ENCODE measurements around the gene LGALS14. TPM values are rescaled to one million over a fixed set of nuclear protein-coding genes. Genes with fewer than 3 reads are reported as not detected.
"Not testable (repeated sequence)": the region's sequence is repeated elsewhere in the genome, so short reads cannot be mapped to it uniquely, and the experiment has no call there.

LGALS14 gene
- total RNA-seq, 1 experiment from 2014 or later = not detected

DNA sequence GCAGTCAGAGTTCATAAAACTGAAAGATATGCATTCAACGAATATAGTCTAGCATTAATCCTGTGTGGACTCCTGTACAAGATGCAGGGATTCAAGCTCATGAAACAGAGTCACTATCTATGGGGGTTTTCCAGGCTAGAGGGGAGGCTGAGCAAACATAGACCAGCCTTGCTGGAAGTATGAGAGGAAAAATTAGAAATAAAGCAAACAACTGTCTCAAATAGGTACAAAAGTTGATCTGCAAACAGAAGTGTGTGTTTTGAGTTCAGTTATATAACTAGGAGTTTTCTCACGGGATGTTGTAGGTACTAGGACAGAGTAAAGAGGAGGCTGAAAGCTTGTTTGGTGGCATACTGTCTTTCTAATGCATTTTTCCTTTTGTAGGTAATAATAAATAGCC is 8.5 kb upstream of the LGALS14 start:
- DNase-seq (ENCODE audit: low spot score) = no peak

- no peak for DNase-seq (ENCODE audit: low spot score)
These were observed 7.9 kb upstream of the LGALS14 start for GRCh38 chr19:39696387-39696786.

DNA sequence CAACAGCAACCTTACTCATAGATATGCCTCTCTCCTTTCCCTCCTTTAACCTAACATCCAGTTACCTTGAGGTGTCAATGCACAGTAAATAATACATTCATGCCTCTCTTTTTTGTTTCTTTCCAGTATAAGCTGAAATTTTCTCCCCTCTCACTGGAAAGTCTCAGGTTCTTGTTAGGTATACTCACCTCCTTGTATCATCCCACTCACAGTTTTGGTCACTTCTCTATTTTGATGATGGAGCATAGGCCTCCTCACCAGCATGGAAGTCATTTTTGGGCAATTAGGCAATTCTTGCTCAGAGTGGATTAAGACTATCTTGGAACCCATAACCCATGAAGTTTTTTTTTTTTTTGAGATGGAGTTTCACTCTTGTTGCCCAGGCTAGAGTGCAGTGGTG is 5.7 kb upstream of the LGALS14 start:
- no peak for DNase-seq (ENCODE audit: low spot score)

GRCh38 chr19:39701291-39701690 is 3.0 kb upstream of the LGALS14 start:
- no peak for DNase-seq (ENCODE audit: low spot score)

DNA sequence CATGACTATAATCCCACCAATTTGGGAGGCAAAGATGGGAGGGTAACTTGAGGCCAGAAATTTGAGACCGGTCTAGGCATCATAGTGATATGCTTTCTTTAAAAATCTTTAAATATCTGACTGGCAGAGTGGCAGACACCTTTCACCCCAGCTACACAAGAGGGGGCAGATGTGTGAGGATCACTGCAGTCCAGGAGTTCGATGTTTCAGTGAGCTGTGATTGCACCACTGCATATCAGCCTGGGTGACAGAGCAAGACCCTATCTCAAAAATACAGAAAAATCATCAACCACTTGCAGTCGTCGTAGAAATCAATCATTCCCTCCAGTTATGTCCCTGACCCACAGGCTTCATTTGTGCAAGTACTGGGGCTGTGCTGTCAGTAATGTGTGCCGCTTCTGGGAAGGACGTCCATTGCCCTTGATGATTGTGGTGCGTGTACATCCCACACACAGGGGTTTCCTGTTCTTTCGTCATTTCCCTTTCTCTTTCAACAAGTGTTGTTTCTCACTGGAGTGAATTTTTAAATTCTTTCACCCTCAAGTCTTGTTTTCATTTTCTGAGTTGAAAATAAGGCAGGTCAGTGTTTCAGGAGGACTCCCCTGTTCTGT is 1.4 kb downstream of the LGALS14 start:
- DNase-seq (ENCODE audit: low spot score) = no peak

DNA sequence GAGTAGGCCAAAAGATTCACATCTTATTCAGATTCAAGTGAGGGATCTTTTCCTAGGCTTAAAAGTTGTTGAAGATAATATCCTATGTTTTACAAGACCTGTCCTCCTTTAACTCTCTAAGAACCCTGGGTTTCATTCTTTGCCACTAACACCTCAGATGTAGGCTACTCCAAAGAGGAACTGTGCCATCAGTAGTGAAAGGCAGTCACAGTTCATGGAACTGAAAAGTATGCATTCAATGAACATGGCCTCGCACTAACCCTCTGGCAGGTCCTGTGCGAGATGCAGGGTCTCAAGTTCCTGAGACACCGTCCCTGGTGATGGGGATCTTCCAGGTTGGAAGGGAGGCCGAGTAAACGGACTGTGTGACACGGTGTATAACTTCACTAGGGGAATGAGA is 4.3 kb downstream of the LGALS14 start:
- no peak for DNase-seq (ENCODE audit: low spot score)

DNA sequence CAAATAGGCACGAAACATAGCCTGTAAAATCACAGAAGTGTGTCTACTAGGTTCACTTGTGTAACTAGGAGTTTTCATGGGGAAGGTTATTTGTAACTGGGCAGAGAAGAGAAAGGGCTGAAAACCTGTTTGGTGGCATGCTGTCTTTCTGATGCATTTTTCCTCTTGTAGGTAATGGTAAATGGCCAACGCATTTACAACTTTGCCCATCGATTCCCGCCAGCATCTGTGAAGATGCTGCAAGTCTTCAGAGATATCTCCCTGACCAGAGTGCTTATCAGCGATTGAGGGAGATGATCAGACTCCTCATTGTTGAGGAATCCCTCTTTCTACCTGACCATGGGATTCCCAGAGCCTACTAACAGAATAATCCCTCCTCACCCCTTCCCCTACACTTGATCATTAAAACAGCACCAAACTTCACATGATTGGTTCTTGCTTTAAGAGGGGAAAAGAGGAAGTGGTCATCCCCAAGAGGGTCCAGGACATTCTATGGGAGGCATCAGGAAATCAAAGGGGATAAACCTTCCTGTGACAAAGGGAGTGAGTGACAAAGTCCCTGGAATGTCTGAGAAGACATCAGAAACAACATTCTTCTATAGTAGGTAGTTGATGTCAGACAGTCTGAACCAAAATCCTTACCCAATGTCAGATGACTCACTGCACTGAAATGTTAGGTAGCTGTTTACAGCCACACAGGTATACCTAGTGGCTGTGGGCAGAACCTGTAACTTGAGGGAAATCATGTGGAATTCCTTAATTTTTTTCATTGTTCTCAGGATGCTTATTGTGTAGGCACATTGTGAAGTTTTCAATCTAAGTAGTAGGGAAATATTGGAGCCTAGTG is 5.0 kb downstream of the LGALS14 start:
- peak; percentile 8 for DNase-seq (ENCODE audit: low spot score)

- no peak for DNase-seq (ENCODE audit: low spot score)
These were observed 6.1 kb downstream of the LGALS14 start for GRCh38 chr19:39710333-39710890.

DNA sequence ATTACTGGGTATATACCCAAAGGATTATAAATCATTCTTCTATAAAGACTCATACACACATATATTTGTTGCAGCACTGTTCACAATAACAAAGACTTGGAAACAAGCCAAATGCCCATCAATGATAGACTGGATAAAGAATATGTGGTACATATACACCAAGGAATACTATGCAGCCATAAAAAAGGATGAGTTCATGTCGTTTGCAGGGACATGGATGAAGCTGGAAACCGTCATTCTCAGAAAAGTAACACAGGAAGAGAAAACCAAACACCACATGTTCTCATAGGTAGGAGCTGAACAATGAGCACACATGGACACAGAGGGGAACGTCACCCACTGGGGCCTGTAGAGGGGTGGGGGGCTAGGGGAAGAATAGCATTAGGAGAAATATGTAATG is 15.9 kb downstream of the LGALS14 start:
- DNase-seq (ENCODE audit: low spot score) = not testable (repeated sequence)

DNA sequence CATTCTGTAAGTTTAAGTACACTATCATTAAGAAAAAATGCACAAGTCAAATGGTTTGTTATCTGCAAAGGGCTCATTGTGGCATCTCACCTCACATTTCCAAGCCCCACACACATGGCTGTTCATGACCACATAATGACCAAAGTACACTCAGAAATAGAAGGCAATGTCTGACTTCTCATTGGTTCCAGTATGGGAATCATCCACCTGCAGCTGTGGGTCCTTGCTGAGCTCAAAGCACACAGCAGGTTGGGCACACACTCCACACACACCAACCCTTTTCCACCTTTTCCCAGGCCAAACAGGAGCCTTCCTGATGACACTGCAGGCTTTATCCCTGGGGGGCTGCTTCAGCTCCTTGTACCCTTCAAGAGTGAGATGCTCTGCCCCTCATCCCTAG is 21.7 kb downstream of the LGALS14 start:
- DNase-seq (ENCODE audit: low spot score) = no peak

DNA sequence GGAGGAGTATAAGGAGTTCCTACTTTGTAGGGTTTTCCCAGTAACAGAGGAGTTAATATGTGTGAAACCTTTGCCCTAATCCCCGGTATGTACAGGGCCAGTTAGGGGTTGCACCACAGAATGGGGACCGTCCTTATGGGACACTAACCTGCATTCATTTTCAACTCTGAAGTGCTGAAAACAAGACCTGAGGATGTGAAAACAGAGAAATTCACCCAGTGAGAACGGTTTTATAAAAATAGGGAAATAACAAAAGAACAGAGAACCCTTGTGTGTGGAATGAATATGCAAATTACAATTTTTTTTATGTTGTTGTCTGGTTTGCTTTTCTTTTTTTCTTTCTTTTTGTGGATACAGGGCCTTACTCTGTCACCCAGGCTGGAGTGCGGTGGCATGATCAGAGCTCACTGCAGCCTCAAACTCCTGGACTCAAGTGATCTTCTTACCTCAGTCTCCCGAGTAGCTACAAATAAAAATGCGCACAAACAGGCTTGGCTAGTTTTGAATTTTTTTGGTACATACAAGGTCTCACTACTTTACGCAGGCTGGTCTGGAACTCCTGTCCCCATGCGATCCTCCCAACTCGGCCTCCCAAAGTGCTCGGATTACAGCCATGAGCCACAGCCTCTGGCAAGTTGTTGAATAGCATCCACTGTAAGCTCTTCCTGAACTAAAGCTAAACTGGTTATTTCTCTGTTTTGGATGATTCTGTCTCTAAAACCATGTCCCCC is 23.0 kb downstream of the LGALS14 start:
- DNase-seq (ENCODE audit: low spot score) = no peak

DNA sequence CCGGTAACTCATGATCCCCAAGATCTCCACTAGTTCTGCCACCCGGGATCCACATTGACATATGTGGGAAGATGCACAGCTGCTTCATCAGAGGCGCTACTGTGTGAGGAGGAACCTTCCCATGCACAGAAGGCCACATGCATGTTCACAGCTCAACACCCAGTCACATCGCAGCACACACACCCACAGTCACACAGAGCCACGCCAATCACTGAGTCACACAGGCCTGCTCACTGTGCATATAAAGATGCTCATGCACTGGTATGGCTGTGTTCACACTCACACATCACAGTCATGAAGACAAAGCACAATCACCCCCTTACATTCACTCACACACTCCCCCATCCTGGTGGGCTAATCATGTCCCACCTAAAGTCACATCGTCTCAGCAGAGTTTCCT is 23.8 kb downstream of the LGALS14 start:
- DNase-seq (ENCODE audit: low spot score) = no peak

DNA sequence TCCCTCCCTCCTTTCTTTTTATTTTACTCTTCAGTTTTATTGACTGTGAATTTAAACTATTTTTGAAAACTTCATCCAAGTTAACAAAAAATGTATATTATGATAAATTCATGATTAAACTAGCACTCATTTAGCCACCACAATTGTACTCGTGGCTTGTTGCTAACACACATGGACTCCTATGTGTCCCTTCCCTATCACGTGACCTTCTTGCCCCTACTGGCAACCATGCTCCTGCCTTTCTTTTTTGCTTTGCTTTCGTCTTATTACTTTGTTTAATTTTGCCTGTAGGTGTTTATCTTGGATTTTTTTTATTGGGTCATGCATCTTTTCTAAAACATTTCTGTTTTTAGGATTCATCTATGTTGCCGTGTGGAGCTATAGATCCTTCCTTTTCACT is 25.3 kb downstream of the LGALS14 start:
- DNase-seq (ENCODE audit: low spot score) = no peak

DNA sequence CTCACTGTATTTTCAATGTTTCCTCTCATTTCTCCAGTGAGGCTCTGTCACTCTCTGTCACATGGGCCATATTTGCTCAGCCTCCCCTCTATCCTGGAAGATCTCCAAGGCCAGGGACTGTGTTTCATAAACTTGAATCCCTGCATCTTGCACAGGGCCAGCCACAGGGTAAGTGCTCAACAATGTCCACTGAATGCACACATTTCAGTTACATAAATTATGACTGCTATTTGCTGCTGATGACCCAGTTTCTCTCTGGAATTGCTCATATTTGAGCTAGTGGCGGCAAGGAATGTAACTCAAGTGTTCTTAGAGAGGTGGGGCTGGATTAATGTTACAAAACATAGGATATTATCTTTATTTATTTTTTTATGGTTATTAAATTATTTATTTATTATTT is 27.4 kb downstream of the LGALS14 start:
- no peak for DNase-seq (ENCODE audit: low spot score)

DNA sequence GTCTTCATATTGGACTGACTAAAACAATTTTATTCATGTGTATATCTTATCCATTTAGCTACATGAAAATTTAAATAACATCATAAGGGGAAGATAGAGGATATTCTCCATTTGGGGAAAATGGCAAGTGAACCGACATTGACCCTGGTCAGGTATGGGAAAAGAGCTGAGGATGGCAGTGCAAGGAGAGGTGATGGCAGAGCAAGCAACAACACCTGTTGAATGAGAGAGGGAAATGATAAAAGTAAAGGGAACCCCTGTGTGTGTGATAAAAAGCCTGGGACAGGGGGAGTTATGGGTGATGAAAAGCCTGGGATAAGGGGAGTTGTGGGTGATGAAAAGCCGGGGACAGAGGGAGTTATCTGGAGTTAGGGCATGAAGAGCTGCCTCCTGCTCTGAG is 29.6 kb downstream of the LGALS14 start:
- DNase-seq (ENCODE audit: low spot score) = no peak

DNA sequence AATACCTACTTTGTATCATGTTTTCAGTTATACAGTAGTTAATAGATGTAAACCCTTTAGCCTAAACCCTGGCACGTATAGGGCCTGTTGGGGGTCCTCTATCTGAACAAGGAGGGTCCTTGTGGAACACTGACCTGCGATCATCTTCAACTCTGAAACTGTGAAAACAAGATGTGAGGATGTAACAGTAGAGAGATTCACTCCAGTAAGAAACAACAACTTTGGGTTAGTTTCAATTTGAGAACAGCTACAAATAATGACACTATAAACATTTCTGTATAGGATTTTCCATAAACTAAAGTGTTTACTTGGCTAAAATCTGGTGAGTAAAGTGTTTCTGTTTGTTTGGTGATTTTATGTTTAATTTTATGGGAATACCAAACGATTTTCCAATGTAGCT is 31.4 kb downstream of the LGALS14 start:
- DNase-seq (ENCODE audit: low spot score) = no peak

DNA sequence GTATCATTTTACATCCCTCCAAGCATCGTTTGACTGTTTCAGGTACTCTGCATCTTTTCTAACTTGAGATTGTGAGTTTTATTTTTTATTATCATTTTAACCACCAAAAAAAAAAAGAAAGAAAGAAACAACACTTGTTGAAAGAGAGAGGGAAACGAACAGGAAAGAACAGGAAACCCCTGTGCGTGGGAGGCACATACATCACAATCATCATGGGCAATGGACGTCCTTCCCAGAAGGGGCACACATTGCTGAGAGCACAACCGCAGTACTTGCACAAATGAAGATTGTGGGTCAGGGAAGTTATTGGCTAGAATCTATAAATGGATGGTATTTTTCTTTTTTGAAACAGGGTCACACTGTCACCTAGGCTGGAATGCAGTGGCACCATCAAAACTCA is 31.8 kb downstream of the LGALS14 start:
- no peak for DNase-seq (ENCODE audit: low spot score)

DNA sequence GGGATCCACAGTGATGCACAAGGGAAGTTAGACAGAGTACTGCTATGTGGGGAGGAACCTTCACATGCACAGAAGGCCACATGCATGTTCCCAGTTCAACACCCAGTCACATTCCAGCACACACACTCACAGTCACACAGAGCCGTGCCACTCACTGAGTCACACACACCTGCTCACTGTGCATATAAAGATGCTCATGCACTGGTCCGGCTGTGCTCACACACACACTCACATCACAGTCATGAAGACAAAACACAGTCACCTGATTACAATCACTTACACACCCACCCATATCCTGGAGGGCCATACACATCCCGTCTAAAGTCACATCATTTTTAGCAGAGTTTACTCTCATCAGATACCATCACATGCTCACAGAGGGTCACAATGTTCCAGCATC is 33.1 kb downstream of the LGALS14 start:
- DNase-seq (ENCODE audit: low spot score) = no peak

- no peak for DNase-seq (ENCODE audit: low spot score)
These were observed 33.6 kb downstream of the LGALS14 start, which contains the start of gene CLC for GRCh38 chr19:39737891-39738290. CLC (minus strand) TSS chr19:39738029; CDS start chr19:39737952, 77 bp downstream.

GRCh38 chr19:39738814-39739213 is 34.5 kb downstream of the LGALS14 start:
- no peak for DNase-seq (ENCODE audit: low spot score)

DNA sequence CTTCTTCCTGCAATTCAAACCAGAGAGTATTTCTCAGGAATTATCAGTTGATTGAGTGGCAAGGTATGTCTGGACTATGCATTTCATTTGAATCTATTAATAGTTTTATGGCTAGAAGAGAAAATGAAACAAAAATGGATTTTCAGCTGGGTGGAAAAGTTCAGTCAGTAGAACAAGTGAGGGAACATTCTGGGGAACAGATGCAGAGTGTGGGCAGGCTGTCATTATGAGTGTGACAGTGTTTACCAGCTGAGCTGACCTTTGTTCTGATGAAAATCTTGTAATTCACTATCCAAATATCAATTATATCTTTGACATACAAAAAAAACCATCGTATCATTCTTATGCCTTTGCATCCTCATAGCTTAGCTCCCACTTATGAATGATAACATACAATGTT is 36.1 kb downstream of the LGALS14 start:
- no peak for DNase-seq (ENCODE audit: low spot score)

- no peak for DNase-seq (ENCODE audit: low spot score)
These were observed 41.4 kb downstream of the LGALS14 start for GRCh38 chr19:39745643-39746042.
